MCF 10A (cell line): Measurements from ENCODE around the gene AOC2. TPM values are rescaled to one million over a fixed set of nuclear protein-coding genes. Genes with fewer than 3 reads are reported as not detected.

ENCODE experiments used
- BruUV-seq: library from RNA; stranded (reverse); fragments of 400-500 nt; replicated peaks from 2 replicates; lab custom pipeline; 2021; lab: Mats Ljungman, UMichigan
- CTCF ChIA-PET: fragments of 300-600 bp; sonication (Branson Sonifier 250); formaldehyde crosslinking; extraction: SDS; loops from one replicate; lab custom pipeline; 2021; ENCODE audit warnings: antibody characterized with exemption, inconsistent platforms; lab: Yijun Ruan, JAX
- POLR2A ChIA-PET: fragments of 300-600, 350-650 bp; sonication (Branson Sonifier 250); formaldehyde crosslinking; extraction: SDS; loops from one replicate; lab custom pipeline; 2020; ENCODE audit warnings: antibody characterized with exemption, inconsistent platforms; lab: Yijun Ruan, JAX
- DNase-seq: peaks from one replicate; pipeline ENCODE4 v3.0.0-alpha.2; 2018; ENCODE audit not compliant: unreplicated experiment
- H3K27ac Mint-ChIP-seq: one replicate; pipeline ENCODE4 v1.8.0; 2022; ENCODE audit warnings: mild to moderate bottlenecking, low read depth, mixed read lengths; ENCODE audit not compliant: unreplicated experiment
- H3K27me3 Mint-ChIP-seq: one replicate; pipeline ENCODE4 v1.8.0; 2022; ENCODE audit warnings: mixed read lengths; ENCODE audit not compliant: insufficient read depth, unreplicated experiment
- H3K36me3 Mint-ChIP-seq: one replicate; pipeline ENCODE4 v1.8.0; 2022; ENCODE audit warnings: mild to moderate bottlenecking, moderate library complexity, mixed read lengths; ENCODE audit not compliant: insufficient read depth, unreplicated experiment
- H3K4me1 Mint-ChIP-seq: one replicate; pipeline ENCODE4 v1.8.0; 2022; ENCODE audit warnings: mixed read lengths; ENCODE audit not compliant: insufficient read depth, unreplicated experiment
- H3K4me3 Mint-ChIP-seq: one replicate; pipeline ENCODE4 v1.8.0; 2022; ENCODE audit warnings: mild to moderate bottlenecking, moderate library complexity, mixed read lengths; ENCODE audit not compliant: unreplicated experiment
- H3K9me3 Mint-ChIP-seq: one replicate; pipeline ENCODE4 v1.8.0; 2022; ENCODE audit warnings: mixed read lengths; ENCODE audit not compliant: unreplicated experiment
- intact Hi-C: fragments of 100-400 bp; cut with micrococcal nuclease; formaldehyde crosslinking; loops from 2 replicates; pipeline ENCODE4 v1.14.1; 2022
- total RNA-seq: library from RNA; stranded (reverse); gene quantifications from 2 replicates; pipeline ENCODE4 v1.2.3, GENCODE V29; 2022
- TF ChIP-seq, protein P1 (sequence below): fragments of 200-600 bp; IDR thresholded peaks from one replicate; pipeline ENCODE4 v1.8.0; 2022; ENCODE audit warnings: antibody characterized with exemption, mild to moderate bottlenecking; ENCODE audit not compliant: unreplicated experiment

AOC2 gene
- total RNA-seq, 1 experiment from 2014 or later = 2.6 TPM

DNA sequence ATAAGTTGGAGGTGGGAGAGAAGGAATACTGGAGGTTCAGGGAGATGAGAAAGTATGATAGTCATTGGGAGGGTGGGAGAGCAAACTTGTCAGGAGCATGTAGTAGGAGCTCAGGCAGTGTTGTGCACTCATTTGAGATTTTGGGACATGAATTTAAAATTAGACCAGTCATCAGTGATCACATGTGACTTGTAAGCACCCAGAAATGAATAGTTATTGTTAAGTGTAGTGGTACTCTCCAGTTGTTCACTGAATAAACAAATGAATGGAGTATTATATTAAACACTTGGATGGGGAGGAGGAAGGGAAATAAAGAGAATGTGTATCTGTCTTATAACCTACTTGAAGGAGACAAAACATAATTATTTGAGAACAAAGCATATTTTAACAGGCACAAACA, 13.4 kb upstream of the AOC2 start:
- TF ChIP-seq, protein P1, sequence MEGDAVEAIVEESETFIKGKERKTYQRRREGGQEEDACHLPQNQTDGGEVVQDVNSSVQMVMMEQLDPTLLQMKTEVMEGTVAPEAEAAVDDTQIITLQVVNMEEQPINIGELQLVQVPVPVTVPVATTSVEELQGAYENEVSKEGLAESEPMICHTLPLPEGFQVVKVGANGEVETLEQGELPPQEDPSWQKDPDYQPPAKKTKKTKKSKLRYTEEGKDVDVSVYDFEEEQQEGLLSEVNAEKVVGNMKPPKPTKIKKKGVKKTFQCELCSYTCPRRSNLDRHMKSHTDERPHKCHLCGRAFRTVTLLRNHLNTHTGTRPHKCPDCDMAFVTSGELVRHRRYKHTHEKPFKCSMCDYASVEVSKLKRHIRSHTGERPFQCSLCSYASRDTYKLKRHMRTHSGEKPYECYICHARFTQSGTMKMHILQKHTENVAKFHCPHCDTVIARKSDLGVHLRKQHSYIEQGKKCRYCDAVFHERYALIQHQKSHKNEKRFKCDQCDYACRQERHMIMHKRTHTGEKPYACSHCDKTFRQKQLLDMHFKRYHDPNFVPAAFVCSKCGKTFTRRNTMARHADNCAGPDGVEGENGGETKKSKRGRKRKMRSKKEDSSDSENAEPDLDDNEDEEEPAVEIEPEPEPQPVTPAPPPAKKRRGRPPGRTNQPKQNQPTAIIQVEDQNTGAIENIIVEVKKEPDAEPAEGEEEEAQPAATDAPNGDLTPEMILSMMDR = no peak
- Mint-ChIP-seq H3K27ac (no peak overlapping the region), H3K4me3 (no peak overlapping the region), H3K4me1 (peaks cover 25% of the 10 kb centered on the region), H3K9me3 (no peaks in the 10 kb centered on the region), H3K27me3 (no peaks in the 10 kb centered on the region), H3K36me3 (peaks cover 11% of the 10 kb centered on the region)
- POLR2A ChIA-PET = interaction anchor here (3.6 to 5.5 kb wide), 2 partner anchors 8 to 58 kb away, joined by 23 to 128 read pairs; partner anchors contain the start of genes BECN1 and VPS25
- no TSS peak for BruUV-seq
- DNase-seq = no peak
- CTCF ChIA-PET = interaction anchor here (1.3 kb wide), 1 partner anchor 252 kb away, joined by 5 read pairs; no protein-coding TSS in a partner anchor
- intact Hi-C loops = no loop called here

DNA sequence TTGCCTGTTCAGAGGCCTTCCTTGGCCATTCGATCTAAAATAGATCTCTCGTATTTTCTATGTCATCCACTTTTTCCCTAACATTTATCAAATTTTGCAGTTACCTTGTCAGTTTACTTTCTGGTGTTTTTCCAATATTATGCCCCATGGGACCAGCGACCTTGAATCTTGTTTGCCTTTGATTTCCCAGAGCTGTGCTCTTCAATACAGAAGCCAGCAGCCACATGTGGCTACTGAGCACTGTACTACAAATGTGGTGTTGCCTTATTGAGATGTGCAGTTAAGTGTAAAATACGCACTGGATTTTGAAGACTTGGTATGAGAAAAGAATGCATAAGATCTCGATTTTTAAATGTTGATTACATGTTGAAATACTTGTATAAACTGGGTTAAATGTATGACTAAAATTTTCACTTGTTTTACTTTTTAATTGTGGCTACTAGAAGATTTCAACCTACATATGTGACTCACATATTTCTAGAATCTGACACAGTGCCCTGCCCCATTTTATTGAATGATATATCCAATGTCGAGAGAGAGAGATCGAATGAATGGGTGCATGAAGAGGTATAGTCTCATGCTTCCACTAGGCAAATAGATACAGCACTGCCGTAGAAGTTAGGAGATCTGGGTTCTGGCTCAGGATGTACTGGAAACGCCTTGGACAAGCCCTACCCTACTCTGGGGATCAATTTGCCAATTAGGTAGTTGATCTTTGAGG, 12.0 kb upstream of the AOC2 start:
- Mint-ChIP-seq H3K27ac (peak overlapping the region; percentile 99), H3K27me3 (no peaks in the 10 kb centered on the region), H3K9me3 (no peaks in the 10 kb centered on the region), H3K4me3 (peak overlapping the region; percentile 96), H3K36me3 (peaks cover 25% of the 10 kb centered on the region), H3K4me1 (peaks cover 25% of the 10 kb centered on the region)
- BruUV-seq = no TSS peak
- intact Hi-C loops = no loop called here
- TF ChIP-seq, protein P1 = no peak
- CTCF ChIA-PET = interaction anchor here (0.6 to 1.4 kb wide), 8 partner anchors 10 to 529 kb away, joined by 3 to 5 read pairs (median 4); no protein-coding TSS in a partner anchor
- no peak for DNase-seq
- POLR2A ChIA-PET = interaction anchor here (0.5 to 5.5 kb wide), 20 partner anchors 10 to 524 kb away, joined by 3 to 128 read pairs (median 4); partner anchors contain the start of genes BECN1, BRCA1, CNTD1 and COA3

DNA sequence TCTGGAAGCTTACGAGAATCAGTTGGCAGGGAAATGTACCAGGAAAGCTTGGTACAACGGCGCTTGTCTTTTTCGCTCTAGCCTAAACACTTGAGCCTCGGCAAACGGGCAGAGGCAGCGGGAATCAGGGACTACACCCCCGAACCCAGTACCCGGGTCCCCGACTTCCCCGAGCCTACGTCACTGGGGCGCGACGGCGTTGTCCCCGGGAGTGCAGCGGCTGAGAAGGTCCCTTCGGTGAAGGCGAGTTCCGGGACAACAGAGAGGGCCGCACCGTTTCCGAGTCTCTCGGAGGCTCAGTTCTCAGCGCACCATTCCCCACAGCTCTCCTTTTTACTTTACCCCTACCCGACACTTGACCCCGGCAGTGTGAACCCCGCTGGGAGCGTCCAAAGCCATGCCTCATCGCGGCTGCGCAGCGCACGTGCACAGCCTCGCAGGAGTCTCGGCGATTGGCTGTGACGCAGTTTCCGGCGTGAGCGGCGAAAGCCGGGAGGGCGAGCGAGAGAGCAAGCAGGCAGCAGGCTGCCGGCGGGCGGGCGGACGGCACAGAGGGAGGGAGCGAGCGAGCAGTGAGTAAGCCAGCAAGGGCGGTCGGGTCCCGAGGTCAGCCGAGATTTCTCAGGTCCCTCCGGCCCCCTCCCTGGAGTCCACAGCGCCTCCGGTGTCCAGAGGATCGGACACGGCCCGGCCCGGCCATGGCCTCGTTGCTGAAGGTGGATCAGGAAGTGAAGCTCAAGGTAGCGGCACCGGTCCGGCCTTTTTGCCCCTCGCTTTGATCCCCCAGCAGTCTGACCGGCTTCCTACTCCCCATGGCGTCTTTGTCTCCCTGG, 11.2 kb upstream of the AOC2 start, which contains the start of gene PSME3:
PSME3 (plus strand) TSS at position 464 of the 833 bp plus-strand sequence; CDS start at position 699, 235 bp downstream.
- DNase-seq = peak; percentile 87
- TF ChIP-seq, protein P1 = no peak
- Mint-ChIP-seq H3K36me3 (peaks cover 33% of the 10 kb centered on the region), H3K9me3 (no peaks in the 10 kb centered on the region), H3K4me3 (peak within 1 kb of the TSS; percentile 96), H3K27ac (peak within 1 kb of the TSS; percentile 99), H3K4me1 (peaks cover 25% of the 10 kb centered on the region), H3K27me3 (no peaks in the 10 kb centered on the region)
- CTCF ChIA-PET = interaction anchor here (0.6 to 3.8 kb wide), 9 partner anchors 9 to 529 kb away, joined by 3 to 18 read pairs (median 4); partner anchors contain the start of gene BECN1
- POLR2A ChIA-PET = interaction anchor here (0.5 to 5.5 kb wide), 34 partner anchors 9 to 1176 kb away, joined by 3 to 128 read pairs (median 3); partner anchors contain the start of genes BECN1, BRCA1, CNTD1 and COA3
- intact Hi-C loops = no loop called here
- TSS peak; percentile 75 for BruUV-seq
